Caco-2 (cell line): Measurements from ENCODE around the gene NDUFA9. TPM values are rescaled to one million over a fixed set of nuclear protein-coding genes. Genes with fewer than 3 reads are reported as not detected.

Experiments
- Bru-seq: library from RNA; stranded (reverse); fragments of 400-500 nt; gene quantifications from one replicate; lab custom pipeline; 2021; lab: Mats Ljungman, UMichigan
- BruChase-seq, 2 experiments: library from RNA; stranded (reverse); fragments of 400-500 nt; gene quantifications; one replicate each; lab custom pipeline; 2021; lab: Mats Ljungman, UMichigan
- BruUV-seq: library from RNA; stranded (reverse); fragments of 400-500 nt; replicated peaks from 2 replicates; lab custom pipeline; 2021; lab: Mats Ljungman, UMichigan
- CTCF ChIA-PET: fragments of 300-600 bp; sonication (Branson Sonifier 250); formaldehyde crosslinking; loops from one replicate; lab custom pipeline; 2022; ENCODE audit warnings: antibody characterized with exemption; lab: Charles Lee
- POLR2A ChIA-PET: fragments of 300-600 bp; sonication (Branson Sonifier 250); formaldehyde crosslinking; loops from one replicate; lab custom pipeline; 2022; ENCODE audit warnings: antibody characterized with exemption; lab: Charles Lee
- DNase-seq, 2 experiments: peaks; one replicate each; pipeline versions ENCODE4 v3.0.0 to v3.0.0-alpha.2; 2020 to 2022
- H3K27me3 ChIP-seq: replicated peaks from 2 replicates; pipeline ENCODE4 v1.6.0; 2011; ENCODE audit warnings: low read length; ENCODE audit not compliant: control insufficient read depth, insufficient read depth
- H3K36me3 ChIP-seq: 2 replicates; pipeline ENCODE4 v1.5.1; 2011; ENCODE audit warnings: low read length; ENCODE audit not compliant: control insufficient read depth, insufficient read depth
- H3K4me1 ChIP-seq: fragments of 250-450 bp; sonication (Bioruptor Pico); 2 replicates; pipeline ENCODE4 v1.5.1; 2020; ENCODE audit warnings: mild to moderate bottlenecking
- H3K4me3 ChIP-seq: 2 replicates; pipeline ENCODE4 v1.5.1; 2011; ENCODE audit warnings: low read depth, mild to moderate bottlenecking, control low read depth, low read length
- H3K9me3 ChIP-seq: fragments of 250-450 bp; sonication (Bioruptor Pico); 2 replicates; pipeline ENCODE4 v1.5.1; 2020; ENCODE audit warnings: mild to moderate bottlenecking, moderate library complexity
- H3K27ac Mint-ChIP-seq: one replicate; pipeline ENCODE4 v1.8.0; 2022; ENCODE audit warnings: mixed read lengths; ENCODE audit not compliant: unreplicated experiment
- H3K27me3 Mint-ChIP-seq: one replicate; pipeline ENCODE4 v1.8.0; 2022; ENCODE audit warnings: mixed read lengths; ENCODE audit not compliant: insufficient read depth, unreplicated experiment
- H3K36me3 Mint-ChIP-seq: one replicate; pipeline ENCODE4 v1.8.0; 2022; ENCODE audit warnings: mild to moderate bottlenecking, mixed read lengths; ENCODE audit not compliant: insufficient read depth, unreplicated experiment
- H3K4me1 Mint-ChIP-seq: one replicate; pipeline ENCODE4 v1.8.0; 2022; ENCODE audit warnings: low read depth, mixed read lengths; ENCODE audit not compliant: unreplicated experiment
- H3K4me3 Mint-ChIP-seq: one replicate; pipeline ENCODE4 v1.8.0; 2022; ENCODE audit warnings: mild to moderate bottlenecking, moderate library complexity, mixed read lengths; ENCODE audit not compliant: unreplicated experiment
- H3K9me3 Mint-ChIP-seq: one replicate; pipeline ENCODE4 v1.8.0; 2022; ENCODE audit warnings: mixed read lengths; ENCODE audit not compliant: unreplicated experiment
- CTCF ChIP-seq, 2 experiments: fragments of 200-600 bp in 1 of 2; IDR thresholded peaks; 1 replicate in 1 of 2; 2 replicates in 1 of 2; pipeline versions ENCODE4 v1.5.1 to v1.8.0; 2011 to 2022; ENCODE audit warnings: antibody characterized with exemption in 1 of 2, control low read depth in 1 of 2, inconsistent platforms in 1 of 2, low read depth in 1 of 2, low read length in 1 of 2, mild to moderate bottlenecking in 1 of 2, moderate library complexity in 1 of 2; ENCODE audit not compliant: insufficient read depth in 1 of 2, severe bottlenecking in 1 of 2, unreplicated experiment in 1 of 2
- intact Hi-C: fragments of 100-400 bp; cut with micrococcal nuclease; formaldehyde crosslinking; loops from one replicate; pipeline ENCODE4 v1.10.0; 2022; ENCODE audit not compliant: unreplicated experiment
- long read RNA-seq: library from polyadenylated mRNA; stranded (forward); transcript quantifications from one replicate; pipeline ENCODE4 v2.0.0, GENCODE V29; 2022
- total RNA-seq: library from RNA; stranded (reverse); gene quantifications from 2 replicates; pipeline ENCODE4 v1.2.3, GENCODE V29; 2022

The NDUFA9 gene
- total RNA-seq (263 and 300 TPM in 2 replicates), Bru-seq, nascent RNA (percentile 76 among the genes with signal in this experiment), BruChase-seq, experiment 1, labeled RNA remaining after a 2-hour chase (percentile 83 among the genes with signal in this experiment), BruChase-seq, experiment 2, labeled RNA remaining after a 6-hour chase (percentile 91 among the genes with signal in this experiment)
- long read RNA-seq, full-length matches to known transcripts = 740 of 782 reads
- long read RNA-seq, partial matches to known transcripts = 15 of 782 reads
- long read RNA-seq, other reads (novel, unspliced or antisense) = 27 of 782 reads

DNA sequence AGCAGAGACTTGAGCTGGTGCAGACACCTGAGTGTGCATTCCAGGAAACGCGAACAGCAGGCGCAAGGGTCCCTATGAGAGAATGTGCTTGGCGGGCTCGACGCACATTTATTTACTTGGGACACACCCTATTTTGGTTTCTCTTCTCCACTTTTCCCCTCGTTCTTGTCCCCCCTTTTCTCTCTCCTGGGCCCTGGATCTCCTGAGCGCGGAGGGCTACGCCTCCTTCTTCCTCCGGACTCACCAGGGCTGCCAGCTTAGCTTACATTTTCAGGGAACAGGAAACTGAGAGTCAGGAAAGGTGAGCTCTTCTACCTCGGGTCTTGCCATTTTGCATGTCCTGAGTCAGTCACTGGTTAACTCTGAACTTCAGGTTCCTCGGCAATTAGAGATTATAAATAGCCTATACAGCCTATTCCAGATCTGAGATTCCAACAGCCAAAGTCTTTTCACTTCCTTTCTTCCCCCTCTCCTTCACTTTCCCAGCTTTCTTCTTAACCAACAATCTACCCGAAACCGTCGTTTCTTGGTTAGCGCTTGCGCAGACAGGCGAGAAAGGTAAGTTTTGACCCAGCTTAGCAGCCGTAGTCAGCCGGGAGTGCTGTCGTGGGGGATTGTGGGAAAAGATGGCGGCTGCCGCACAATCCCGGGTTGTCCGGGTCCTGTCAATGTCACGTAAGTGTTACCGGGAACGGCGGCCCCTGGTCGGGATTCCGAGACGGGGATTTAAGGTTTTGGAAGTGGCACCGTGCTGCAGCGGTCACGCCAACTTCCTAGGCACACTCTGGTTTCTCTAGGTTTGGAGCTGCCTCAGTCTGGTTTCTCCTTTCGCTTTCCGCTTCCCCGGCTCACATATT is at the start of gene NDUFA9, which contains the start of gene AKAP3:
TSS of gene NDUFA9 (plus strand) at position 614 of the 857 bp plus-strand sequence. CDS start at position 627, 13 bp downstream.
TSS of gene AKAP3 (minus strand) at position 551 of the 857 bp plus-strand sequence. CDS start 10,855 bp downstream, outside the sequence.
- TSS peak; percentile 95 for BruUV-seq
- no peaks in the 10 kb centered on the region for H3K9me3 Mint-ChIP-seq
- no peaks in the 10 kb centered on the region for H3K9me3 ChIP-seq

GRCh38 chr12:4603421-4603820 is 45.5 kb upstream of the NDUFA9 start:
- H3K4me3 Mint-ChIP-seq = no peak overlapping the region
- no TSS peak for BruUV-seq
- POLR2A ChIA-PET = no interaction called here

More for the DNA sequence above, at the start of gene NDUFA9, which contains the start of gene AKAP3:
- H3K27ac Mint-ChIP-seq = peak within 1 kb of the TSS; percentile 95
- intact Hi-C loops = loop anchor here (2.0 kb wide), 2 partner anchors 42 to 70 kb away; no protein-coding TSS in a partner anchor
- DNase-seq = peak; percentile 90 to 92
- Histone ChIP-seq H3K27me3 (no peaks in the 10 kb centered on the region), H3K4me1 (peaks cover 7% of the 10 kb centered on the region), H3K36me3 (no peaks in the 10 kb centered on the region), H3K4me3 (peak within 1 kb of the TSS; percentile 46)
- H3K27me3 Mint-ChIP-seq = peaks cover 5% of the 10 kb centered on the region
- TF ChIP-seq CTCF (IDR thresholded peaks at IDR 0.05; ENCODE audit: insufficient read depth in 1 of 2, low read depth in 1 of 2, low read length in 1 of 2, severe bottlenecking in 1 of 2, unreplicated experiment in 1 of 2) = no peak
- CTCF ChIA-PET = interaction anchor here (1.1 to 1.3 kb wide), 2 partner anchors 44 to 372 kb away, joined by 3 to 4 read pairs; no protein-coding TSS in a partner anchor
- H3K4me3 Mint-ChIP-seq = peak within 1 kb of the TSS; percentile 98
- POLR2A ChIA-PET = interaction anchor here (0.5 to 1.0 kb wide), 4 partner anchors 11 to 87 kb away, joined by 3 to 6 read pairs (median 4); partner anchors contain the start of gene DYRK4
- H3K4me1 Mint-ChIP-seq = peaks cover 13% of the 10 kb centered on the region
- peaks cover 9% of the 10 kb centered on the region for H3K36me3 Mint-ChIP-seq

More at GRCh38 chr12:4603421-4603820, 45.5 kb upstream of the NDUFA9 start:
- H3K36me3 Mint-ChIP-seq = no peaks in the 10 kb centered on the region
- H3K27ac Mint-ChIP-seq = no peak overlapping the region
- H3K36me3 ChIP-seq = no peaks in the 10 kb centered on the region
- no peaks in the 10 kb centered on the region for H3K9me3 ChIP-seq
- DNase-seq = no peak
- TF ChIP-seq CTCF (IDR thresholded peaks at IDR 0.05; ENCODE audit: insufficient read depth in 1 of 2, low read depth in 1 of 2, low read length in 1 of 2, severe bottlenecking in 1 of 2, unreplicated experiment in 1 of 2) = no peak
- CTCF ChIA-PET = no interaction called here
- intact Hi-C loops = no loop called here
- H3K4me1 ChIP-seq = peaks cover 13% of the 10 kb centered on the region
- H3K27me3 ChIP-seq = no peaks in the 10 kb centered on the region
- H3K27me3 Mint-ChIP-seq = peaks cover 27% of the 10 kb centered on the region
- H3K9me3 Mint-ChIP-seq = no peaks in the 10 kb centered on the region
- H3K4me3 ChIP-seq = no peak overlapping the region
- peaks cover 22% of the 10 kb centered on the region for H3K4me1 Mint-ChIP-seq
